Astrocyte (in vitro differentiated cells and primary cell): Measurements from ENCODE around the gene PPIL6. TPM values are rescaled to one million over a fixed set of nuclear protein-coding genes. Genes with fewer than 3 reads are reported as not detected.

Experiments
- DNase-seq: peaks from one replicate; pipeline ENCODE4 v3.0.0-alpha.2; 2010; ENCODE audit warnings: low read depth
- FAIRE-seq: peaks from 2 replicates; lab custom pipeline; 2011; peaks lifted over from hg19 to GRCh38; lab: Jason Lieb, UNC
- H2AFZ ChIP-seq: 2 replicates; pipeline ENCODE4 v1.6.0; 2012; ENCODE audit warnings: low read depth, low read length, inconsistent platforms
- H3K27ac ChIP-seq: 2 replicates; pipeline ENCODE4 v1.5.1; 2011; ENCODE audit warnings: low read depth, low read length, inconsistent platforms
- H3K27me3 ChIP-seq: 2 replicates; pipeline ENCODE4 v1.6.0; 2011; ENCODE audit warnings: low read length, inconsistent platforms; ENCODE audit not compliant: insufficient read depth
- H3K36me3 ChIP-seq: 2 replicates; pipeline ENCODE4 v1.5.1; 2011; ENCODE audit warnings: low read length, inconsistent platforms; ENCODE audit not compliant: insufficient read depth
- H3K4me1 ChIP-seq: 2 replicates; pipeline ENCODE4 v1.5.1; 2011; ENCODE audit warnings: low read length, inconsistent platforms; ENCODE audit not compliant: insufficient read depth
- H3K4me2 ChIP-seq: 2 replicates; pipeline ENCODE4 v1.6.0; 2012; ENCODE audit warnings: low read length, inconsistent platforms
- H3K4me3 ChIP-seq: 2 replicates; pipeline ENCODE4 v1.5.1; 2011; ENCODE audit warnings: low read depth, mild to moderate bottlenecking, low read length, inconsistent platforms; ENCODE audit not compliant: insufficient read depth
- H3K79me2 ChIP-seq: 2 replicates; pipeline ENCODE4 v1.6.0; 2012; ENCODE audit warnings: mild to moderate bottlenecking, low read length, inconsistent platforms; ENCODE audit not compliant: insufficient read depth
- H3K9ac ChIP-seq: 2 replicates; pipeline ENCODE4 v1.6.0; 2012; ENCODE audit warnings: mild to moderate bottlenecking, low read length, inconsistent platforms
- H3K9me3 ChIP-seq: 2 replicates; pipeline ENCODE4 v1.5.1; 2012; ENCODE audit warnings: low read depth, mild to moderate bottlenecking, low read length, inconsistent platforms; ENCODE audit not compliant: insufficient read depth
- H4K20me1 ChIP-seq: 2 replicates; pipeline ENCODE4 v1.6.0; 2012; ENCODE audit warnings: low read length, inconsistent platforms; ENCODE audit not compliant: insufficient read depth
- H3K27ac Mint-ChIP-seq: one replicate; pipeline ENCODE4 v1.8.0; 2021; ENCODE audit warnings: mild to moderate bottlenecking, mixed read lengths; ENCODE audit not compliant: unreplicated experiment
- H3K27me3 Mint-ChIP-seq: one replicate; pipeline ENCODE4 v1.8.0; 2021; ENCODE audit warnings: low read depth, mixed read lengths; ENCODE audit not compliant: unreplicated experiment
- H3K36me3 Mint-ChIP-seq: one replicate; pipeline ENCODE4 v1.8.0; 2021; ENCODE audit warnings: low read depth, mixed read lengths; ENCODE audit not compliant: unreplicated experiment
- H3K4me1 Mint-ChIP-seq: one replicate; pipeline ENCODE4 v1.8.0; 2021; ENCODE audit warnings: low read depth, mixed read lengths; ENCODE audit not compliant: unreplicated experiment
- H3K4me3 Mint-ChIP-seq: one replicate; pipeline ENCODE4 v1.8.0; 2021; ENCODE audit warnings: mild to moderate bottlenecking, moderate library complexity, mixed read lengths; ENCODE audit not compliant: unreplicated experiment
- H3K9me3 Mint-ChIP-seq: one replicate; pipeline ENCODE4 v1.8.0; 2021; ENCODE audit warnings: mild to moderate bottlenecking, mixed read lengths; ENCODE audit not compliant: unreplicated experiment
- CTCF ChIP-seq: IDR thresholded peaks from 2 replicates; pipeline ENCODE4 v1.5.1; 2011; ENCODE audit warnings: low read depth, mild to moderate bottlenecking, inconsistent platforms, low read length, moderate library complexity; ENCODE audit not compliant: insufficient read depth
- EZH2 ChIP-seq: IDR thresholded peaks from 2 replicates; pipeline ENCODE4 v1.6.1; 2012; ENCODE audit warnings: mild to moderate bottlenecking, low read length, inconsistent platforms; ENCODE audit not compliant: insufficient read depth
- total RNA-seq: library from RNA; stranded (reverse); gene quantifications from 2 replicates; pipeline ENCODE4 v1.2.1, GENCODE V29; 2021

PPIL6 gene
- total RNA-seq, 1 donor from 2014 or later, result 1.7 TPM

DNA sequence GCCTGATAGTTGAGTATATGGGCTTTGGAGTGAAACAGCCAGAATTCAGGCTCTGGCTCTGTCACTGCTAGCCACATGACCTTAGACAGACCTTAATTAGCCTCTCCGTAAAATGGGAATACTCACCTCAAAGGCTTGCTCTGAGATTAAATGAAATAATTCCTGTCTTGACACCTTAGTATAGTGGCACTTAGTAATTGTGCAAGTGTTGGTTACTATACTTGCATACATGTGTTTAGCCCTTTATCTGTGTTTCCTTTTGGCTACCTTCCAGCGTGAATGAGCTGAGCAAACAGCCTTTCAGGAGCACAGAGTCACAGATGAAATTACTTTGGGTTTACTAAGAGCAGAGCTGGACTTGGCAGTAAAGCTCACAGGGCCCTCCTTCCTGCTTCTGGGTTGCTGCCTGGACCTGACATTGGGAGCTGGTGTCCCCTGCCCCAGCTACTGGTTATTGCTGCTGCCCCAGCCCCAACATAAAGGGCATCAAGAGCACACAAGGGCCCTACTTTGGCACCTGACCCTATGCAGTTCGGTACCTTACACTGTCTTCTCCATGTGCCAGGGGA lies 90.9 kb downstream of the PPIL6 start:
- Histone ChIP-seq H4K20me1 (no peaks in the 10 kb centered on the region), H3K9ac (no peak overlapping the region), H3K79me2 (no peaks in the 10 kb centered on the region), H2AFZ (no peak overlapping the region), H3K9me3 (no peaks in the 10 kb centered on the region), H3K4me2 (no peak overlapping the region), H3K4me3 (no peak overlapping the region), H3K27ac (no peak overlapping the region), H3K27me3 (no peaks in the 10 kb centered on the region), H3K4me1 (no peaks in the 10 kb centered on the region), H3K36me3 (no peaks in the 10 kb centered on the region)
- H3K36me3 Mint-ChIP-seq, result peaks cover 2% of the 10 kb centered on the region
- no peaks in the 10 kb centered on the region for H3K27me3 Mint-ChIP-seq
- H3K27ac Mint-ChIP-seq, result no peak overlapping the region
- DNase-seq (peak; percentile 60), FAIRE-seq (no peak)
- no peaks in the 10 kb centered on the region for H3K9me3 Mint-ChIP-seq
- peaks cover 7% of the 10 kb centered on the region for H3K4me1 Mint-ChIP-seq
- no peak overlapping the region for H3K4me3 Mint-ChIP-seq
- TF ChIP-seq EZH2 (no peak), CTCF (no peak)

DNA sequence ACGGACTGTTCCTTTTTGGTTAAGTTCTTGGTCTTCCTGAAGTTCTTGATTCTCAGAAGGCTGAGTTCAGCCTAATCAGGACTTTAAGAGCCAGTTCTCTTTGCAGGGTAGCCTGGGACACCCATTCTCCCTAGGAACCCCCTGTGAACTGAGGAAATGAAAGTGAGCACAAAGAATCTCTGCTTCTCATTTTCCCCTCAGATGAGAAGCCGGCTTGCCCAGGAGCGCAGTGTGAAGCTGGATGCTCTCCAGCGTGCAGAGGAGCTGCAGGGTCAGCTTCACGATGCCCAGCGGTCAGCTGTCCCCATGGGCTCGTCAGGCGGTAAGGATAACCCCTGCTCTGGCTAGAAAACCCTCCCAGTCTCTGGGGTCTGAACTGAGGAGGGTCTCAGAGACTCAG lies 92.2 kb downstream of the PPIL6 start:
- FAIRE-seq, result no peak

More for the DNA sequence above, 92.2 kb downstream of the PPIL6 start:
- Histone ChIP-seq H3K27me3 (no peaks in the 10 kb centered on the region), H3K4me1 (no peaks in the 10 kb centered on the region), H3K4me2 (no peak overlapping the region), H3K9me3 (no peaks in the 10 kb centered on the region), H2AFZ (no peak overlapping the region), H3K4me3 (no peak overlapping the region), H4K20me1 (no peaks in the 10 kb centered on the region), H3K79me2 (no peaks in the 10 kb centered on the region), H3K36me3 (no peaks in the 10 kb centered on the region), H3K9ac (no peak overlapping the region), H3K27ac (no peak overlapping the region)
- TF ChIP-seq EZH2 (no peak), CTCF (no peak)
- H3K36me3 Mint-ChIP-seq, result peaks cover 2% of the 10 kb centered on the region
- H3K9me3 Mint-ChIP-seq, result no peaks in the 10 kb centered on the region
- DNase-seq, result no peak
- no peaks in the 10 kb centered on the region for H3K27me3 Mint-ChIP-seq
- no peak overlapping the region for H3K4me3 Mint-ChIP-seq
- no peak overlapping the region for H3K27ac Mint-ChIP-seq
- H3K4me1 Mint-ChIP-seq, result peaks cover 7% of the 10 kb centered on the region
